ENCODE measurements around the gene IL1RAP.

DNA sequence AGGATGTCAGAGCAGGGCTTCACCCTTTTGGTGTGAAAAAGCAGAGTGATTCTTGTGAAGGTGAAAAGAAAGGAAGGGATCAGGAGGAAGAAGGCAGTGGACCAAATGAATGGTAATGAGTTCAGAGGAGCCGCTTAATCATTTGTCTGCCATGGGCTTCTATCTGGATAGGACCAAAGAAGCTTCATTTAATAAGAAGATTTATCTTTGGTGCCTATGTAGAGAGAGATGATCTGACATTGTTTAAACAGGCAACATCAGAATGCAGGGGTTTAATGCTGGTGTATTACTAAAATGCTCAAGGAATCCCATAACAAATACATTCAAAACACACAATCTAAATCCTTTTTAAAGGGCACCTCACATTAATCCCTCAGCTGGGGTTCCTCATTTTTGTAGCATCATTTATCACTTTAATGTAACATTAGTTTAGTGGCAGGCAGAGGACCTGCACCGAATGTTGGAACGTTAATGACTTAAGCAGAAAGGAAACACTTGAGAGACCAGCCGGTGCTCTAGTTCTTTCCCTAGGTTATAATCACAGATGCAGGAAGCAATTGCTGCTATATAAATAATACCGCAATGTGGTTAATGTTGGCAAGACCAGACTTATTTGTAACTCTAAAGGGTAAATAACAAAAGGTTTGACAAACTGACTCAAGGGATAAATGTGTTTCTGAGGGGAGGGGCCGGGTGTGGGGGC, 27.9 kb upstream of the IL1RAP start:
- TF ChIP-seq CTCF (conservative IDR thresholded peaks at IDR 0.05; ENCODE audit: low read length): no peak
- no peak for TF ChIP-seq EZH2phosphoT487 (IDR thresholded peaks at IDR 0.05; ENCODE audit: borderline replicate concordance, low read depth, low read length)
